ENCODE data around the gene PLP1. TPM values are rescaled to one million over a fixed set of nuclear protein-coding genes. Genes with fewer than 3 reads are reported as not detected.
"Not testable (repeated sequence)": the region's sequence is repeated elsewhere in the genome, so short reads cannot be mapped to it uniquely, and the experiment has no call there.

The PLP1 gene
- total RNA-seq, 1 experiment from 2014 or later: not detected

- no peak for DNase-seq
- no peaks in the 10 kb centered on the region for H3K79me2 ChIP-seq (ENCODE audit: low read depth)
- no peaks in the 10 kb centered on the region for H3K27me3 ChIP-seq (ENCODE audit: insufficient read depth, low read depth)
- H3K27ac ChIP-seq: no peak overlapping the region
- H3F3A ChIP-seq (ENCODE audit: insufficient read depth, low read depth): no peaks in the 10 kb centered on the region
- no peaks in the 10 kb centered on the region for H3K9me3 ChIP-seq (ENCODE audit: insufficient read depth, low read depth)
- no TSS peak for BruUV-seq (replicated peaks)
- CTCF ChIA-PET: interaction anchor here (0.6 kb wide), 1 partner anchor 30 kb away, joined by 7 read pairs; no protein-coding TSS in a partner anchor
- TF ChIP-seq EZH2 (IDR thresholded peaks at IDR 0.05; ENCODE audit: low read depth) (no peak), CTCF (conservative IDR thresholded peaks at IDR 0.05) (no peak)
- no peak overlapping the region for H2AFZ ChIP-seq
- H3K4me1 ChIP-seq (replicated peaks; ENCODE audit: insufficient read depth): no peaks in the 10 kb centered on the region
- no peaks in the 10 kb centered on the region for H3K36me3 ChIP-seq (ENCODE audit: low read depth)
- no peak overlapping the region for H3K4me3 ChIP-seq
- no peaks in the 10 kb centered on the region for H3K9me2 ChIP-seq (ENCODE audit: insufficient read depth)
- POLR2A ChIA-PET (ENCODE audit: unreplicated experiment): no interaction called here
- intact Hi-C loops (cut with micrococcal nuclease; ENCODE audit: unreplicated experiment): no loop called here
- no peak overlapping the region for H3K4me2 ChIP-seq
- no peaks in the 10 kb centered on the region for H4K20me1 ChIP-seq (ENCODE audit: insufficient read depth)
Observed at GRCh38 chrX:103818842-103819619, 42.4 kb downstream of the PLP1 start.

GRCh38 chrX:103820802-103821201 is 44.2 kb downstream of the PLP1 start:
- H3K79me2 ChIP-seq (ENCODE audit: low read depth); POLR2A ChIA-PET (ENCODE audit: unreplicated experiment); H4K20me1 ChIP-seq (ENCODE audit: insufficient read depth); H3K4me1 ChIP-seq (replicated peaks; ENCODE audit: insufficient read depth); H3K4me3 ChIP-seq; H3K36me3 ChIP-seq (ENCODE audit: low read depth); H3K27me3 ChIP-seq (ENCODE audit: insufficient read depth, low read depth); intact Hi-C loops (cut with micrococcal nuclease; ENCODE audit: unreplicated experiment); H3K9me2 ChIP-seq (ENCODE audit: insufficient read depth); H3K4me2 ChIP-seq; H2AFZ ChIP-seq; H3K27ac ChIP-seq; BruUV-seq (replicated peaks); H3F3A ChIP-seq (ENCODE audit: insufficient read depth, low read depth); H3K9me3 ChIP-seq (ENCODE audit: insufficient read depth, low read depth); CTCF ChIA-PET; DNase-seq: not testable (repeated sequence)

- H4K20me1 ChIP-seq (ENCODE audit: insufficient read depth): no peaks in the 10 kb centered on the region
- no peaks in the 10 kb centered on the region for H3F3A ChIP-seq (ENCODE audit: insufficient read depth, low read depth)
- no TSS peak for BruUV-seq (replicated peaks)
- H3K36me3 ChIP-seq (ENCODE audit: low read depth): no peaks in the 10 kb centered on the region
- no peaks in the 10 kb centered on the region for H3K9me3 ChIP-seq (ENCODE audit: insufficient read depth, low read depth)
- no peaks in the 10 kb centered on the region for H3K9me2 ChIP-seq (ENCODE audit: insufficient read depth)
- no peak overlapping the region for H3K4me2 ChIP-seq
- no peak overlapping the region for H3K4me3 ChIP-seq
- H3K27me3 ChIP-seq (ENCODE audit: insufficient read depth, low read depth): no peaks in the 10 kb centered on the region
- no peaks in the 10 kb centered on the region for H3K79me2 ChIP-seq (ENCODE audit: low read depth)
- TF ChIP-seq EZH2 (IDR thresholded peaks at IDR 0.05; ENCODE audit: low read depth) (no peak), CTCF (conservative IDR thresholded peaks at IDR 0.05) (no peak)
- ChIA-PET POLR2A (ENCODE audit: unreplicated experiment) (no interaction called here), CTCF (no interaction called here)
- no peak for DNase-seq
- no peaks in the 10 kb centered on the region for H3K4me1 ChIP-seq (replicated peaks; ENCODE audit: insufficient read depth)
- no peak overlapping the region for H3K27ac ChIP-seq
- no peak overlapping the region for H2AFZ ChIP-seq
- intact Hi-C loops (cut with micrococcal nuclease; ENCODE audit: unreplicated experiment): no loop called here
Observed at GRCh38 chrX:103823591-103823990, 47.0 kb downstream of the PLP1 start.

- Histone ChIP-seq H2AFZ (no peak overlapping the region), H3K9me3 (ENCODE audit: insufficient read depth, low read depth) (no peaks in the 10 kb centered on the region), H3K36me3 (ENCODE audit: low read depth) (no peaks in the 10 kb centered on the region), H3K79me2 (ENCODE audit: low read depth) (no peaks in the 10 kb centered on the region), H3K9me2 (ENCODE audit: insufficient read depth) (no peaks in the 10 kb centered on the region), H3K27me3 (ENCODE audit: insufficient read depth, low read depth) (peaks cover 9% of the 10 kb centered on the region; the same call in 1 of the 2 replicates), H3F3A (ENCODE audit: insufficient read depth, low read depth) (no peaks in the 10 kb centered on the region), H4K20me1 (ENCODE audit: insufficient read depth) (no peaks in the 10 kb centered on the region), H3K4me2 (no peak overlapping the region), H3K27ac (no peak overlapping the region), H3K4me3 (no peak overlapping the region), H3K4me1 (replicated peaks; ENCODE audit: insufficient read depth) (no peaks in the 10 kb centered on the region)
- CTCF ChIA-PET: no interaction called here
- TF ChIP-seq CTCF (conservative IDR thresholded peaks at IDR 0.05): no peak
- no peak for TF ChIP-seq EZH2 (IDR thresholded peaks at IDR 0.05; ENCODE audit: low read depth)
- POLR2A ChIA-PET (ENCODE audit: unreplicated experiment): no interaction called here
- BruUV-seq (replicated peaks): no TSS peak
- intact Hi-C loops (cut with micrococcal nuclease; ENCODE audit: unreplicated experiment): no loop called here
- no peak for DNase-seq
Observed at GRCh38 chrX:103825881-103826280, 49.2 kb downstream of the PLP1 start.
